Ovary (tissue), 3 donors: ENCODE results near the gene TSC2.

Experiments
- EP300 ChIP-seq: sonication (generic); formaldehyde crosslinking; IDR thresholded peaks from one replicate; pipeline ENCODE4 v1.6.1; 2017; ENCODE audit warnings: antibody characterized with exemption
- POLR2A ChIP-seq: fragments of 450-650 bp; IDR thresholded peaks from one replicate; pipeline ENCODE4 v1.6.1; 2017; ENCODE audit warnings: antibody characterized with exemption, mild to moderate bottlenecking, moderate library complexity
- TF ChIP-seq, protein P1 (sequence below), 3 donors: fragments of 450-650 bp in 2 of 3; fragments of 200-600 bp in 1 of 3; IDR thresholded peaks; one replicate each; pipeline versions ENCODE4 v1.5.1 to v1.8.0; 2016 to 2022; ENCODE audit warnings: antibody characterized with exemption in 3 of 3, mild to moderate bottlenecking in 1 of 3
- donor health status: DM: no; HTN: no; CAD: no.

DNA sequence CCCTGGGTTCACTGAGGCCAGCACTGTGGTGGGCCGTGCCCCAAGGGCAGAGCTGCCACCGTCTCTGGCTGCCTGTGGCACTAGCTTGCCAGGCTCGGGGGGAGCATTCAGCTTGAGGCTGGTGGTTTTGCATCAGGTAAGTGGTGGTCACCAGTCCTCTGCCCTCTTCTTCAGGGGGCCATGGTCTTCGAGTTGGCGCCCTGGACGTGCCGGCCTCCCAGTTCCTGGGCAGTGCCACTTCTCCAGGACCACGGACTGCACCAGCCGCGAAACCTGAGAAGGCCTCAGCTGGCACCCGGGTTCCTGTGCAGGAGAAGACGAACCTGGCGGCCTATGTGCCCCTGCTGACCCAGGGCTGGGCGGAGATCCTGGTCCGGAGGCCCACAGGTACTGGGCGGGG is 32.2 kb downstream of the TSC2 start:
- TF ChIP-seq, protein P1, sequence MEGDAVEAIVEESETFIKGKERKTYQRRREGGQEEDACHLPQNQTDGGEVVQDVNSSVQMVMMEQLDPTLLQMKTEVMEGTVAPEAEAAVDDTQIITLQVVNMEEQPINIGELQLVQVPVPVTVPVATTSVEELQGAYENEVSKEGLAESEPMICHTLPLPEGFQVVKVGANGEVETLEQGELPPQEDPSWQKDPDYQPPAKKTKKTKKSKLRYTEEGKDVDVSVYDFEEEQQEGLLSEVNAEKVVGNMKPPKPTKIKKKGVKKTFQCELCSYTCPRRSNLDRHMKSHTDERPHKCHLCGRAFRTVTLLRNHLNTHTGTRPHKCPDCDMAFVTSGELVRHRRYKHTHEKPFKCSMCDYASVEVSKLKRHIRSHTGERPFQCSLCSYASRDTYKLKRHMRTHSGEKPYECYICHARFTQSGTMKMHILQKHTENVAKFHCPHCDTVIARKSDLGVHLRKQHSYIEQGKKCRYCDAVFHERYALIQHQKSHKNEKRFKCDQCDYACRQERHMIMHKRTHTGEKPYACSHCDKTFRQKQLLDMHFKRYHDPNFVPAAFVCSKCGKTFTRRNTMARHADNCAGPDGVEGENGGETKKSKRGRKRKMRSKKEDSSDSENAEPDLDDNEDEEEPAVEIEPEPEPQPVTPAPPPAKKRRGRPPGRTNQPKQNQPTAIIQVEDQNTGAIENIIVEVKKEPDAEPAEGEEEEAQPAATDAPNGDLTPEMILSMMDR (IDR thresholded peaks at IDR 0.05), result no peak
- TF ChIP-seq POLR2A (no peak), EP300 (no peak)
